ENCODE data around the gene JAZF1.
"Not testable (repeated sequence)": the region's sequence is repeated elsewhere in the genome, so short reads cannot be mapped to it uniquely, and the experiment has no call there.

Gene JAZF1

GRCh38 chr7:27895551-27895950 lies 285.0 kb downstream of the JAZF1 start:
- CTCF ChIA-PET: interaction anchor here (1.6 to 2.7 kb wide), 2 partner anchors 9 to 12 kb away, joined by 5 to 11 read pairs; no protein-coding TSS in a partner anchor

GRCh38 chr7:27890205-27890849 lies 290.3 kb downstream of the JAZF1 start:
- peak; percentile 69 for DNase-seq (ENCODE audit: extremely low spot score)
- TF ChIP-seq CTCF (IDR thresholded peaks at IDR 0.05; ENCODE audit: control extremely low read depth, extremely low read depth, low read depth, missing control alignments): no peak
- ChIA-PET POLR2A (no interaction called here), CTCF (interaction anchor here (1.5 kb wide), 1 partner anchor 9 kb away, joined by 4 read pairs; no protein-coding TSS in a partner anchor)

More at GRCh38 chr7:27895551-27895950, 285.0 kb downstream of the JAZF1 start:
- POLR2A ChIA-PET: no interaction called here
- TF ChIP-seq CTCF (IDR thresholded peaks at IDR 0.05; ENCODE audit: control extremely low read depth, extremely low read depth, low read depth, missing control alignments): no peak
- no peak for DNase-seq (ENCODE audit: extremely low spot score)

- no peak for TF ChIP-seq CTCF (IDR thresholded peaks at IDR 0.05; ENCODE audit: control extremely low read depth, extremely low read depth, low read depth, missing control alignments)
- CTCF ChIA-PET: interaction anchor here (1.1 kb wide), 1 partner anchor 11 kb away, joined by 3 read pairs; no protein-coding TSS in a partner anchor
- DNase-seq (ENCODE audit: extremely low spot score): no peak
- POLR2A ChIA-PET: no interaction called here
Measured at GRCh38 chr7:27889800-27890199, 290.8 kb downstream of the JAZF1 start.

GRCh38 chr7:27888736-27889135 lies 291.9 kb downstream of the JAZF1 start:
- POLR2A ChIA-PET: no interaction called here
- TF ChIP-seq CTCF (IDR thresholded peaks at IDR 0.05; ENCODE audit: control extremely low read depth, extremely low read depth, low read depth, missing control alignments): no peak
- CTCF ChIA-PET: interaction anchor here (1.1 to 1.2 kb wide), 2 partner anchors 10 to 11 kb away, joined by 3 read pairs; no protein-coding TSS in a partner anchor
- no peak for DNase-seq (ENCODE audit: extremely low spot score)

GRCh38 chr7:27886710-27887109 lies 293.9 kb downstream of the JAZF1 start:
- DNase-seq (ENCODE audit: extremely low spot score); POLR2A ChIA-PET; CTCF ChIA-PET: not testable (repeated sequence)

GRCh38 chr7:27885652-27886051 lies 294.9 kb downstream of the JAZF1 start:
- ChIA-PET POLR2A (no interaction called here), CTCF (no interaction called here)
- no peak for TF ChIP-seq CTCF (IDR thresholded peaks at IDR 0.05; ENCODE audit: control extremely low read depth, extremely low read depth, low read depth, missing control alignments)
- no peak for DNase-seq (ENCODE audit: extremely low spot score)

- POLR2A ChIA-PET: no interaction called here
- TF ChIP-seq CTCF (IDR thresholded peaks at IDR 0.05; ENCODE audit: control extremely low read depth, extremely low read depth, low read depth, missing control alignments): no peak
- DNase-seq (ENCODE audit: extremely low spot score): no peak
- CTCF ChIA-PET: interaction anchor here (1.1 kb wide), 1 partner anchor 10 kb away, joined by 3 read pairs; no protein-coding TSS in a partner anchor
Measured at GRCh38 chr7:27883696-27884095, 296.9 kb downstream of the JAZF1 start.
